ENCODE results near the gene ENHO.
A peak's percentile ranks its signal among the peaks of the same experiment; 100 is the strongest.

ENHO gene

DNA sequence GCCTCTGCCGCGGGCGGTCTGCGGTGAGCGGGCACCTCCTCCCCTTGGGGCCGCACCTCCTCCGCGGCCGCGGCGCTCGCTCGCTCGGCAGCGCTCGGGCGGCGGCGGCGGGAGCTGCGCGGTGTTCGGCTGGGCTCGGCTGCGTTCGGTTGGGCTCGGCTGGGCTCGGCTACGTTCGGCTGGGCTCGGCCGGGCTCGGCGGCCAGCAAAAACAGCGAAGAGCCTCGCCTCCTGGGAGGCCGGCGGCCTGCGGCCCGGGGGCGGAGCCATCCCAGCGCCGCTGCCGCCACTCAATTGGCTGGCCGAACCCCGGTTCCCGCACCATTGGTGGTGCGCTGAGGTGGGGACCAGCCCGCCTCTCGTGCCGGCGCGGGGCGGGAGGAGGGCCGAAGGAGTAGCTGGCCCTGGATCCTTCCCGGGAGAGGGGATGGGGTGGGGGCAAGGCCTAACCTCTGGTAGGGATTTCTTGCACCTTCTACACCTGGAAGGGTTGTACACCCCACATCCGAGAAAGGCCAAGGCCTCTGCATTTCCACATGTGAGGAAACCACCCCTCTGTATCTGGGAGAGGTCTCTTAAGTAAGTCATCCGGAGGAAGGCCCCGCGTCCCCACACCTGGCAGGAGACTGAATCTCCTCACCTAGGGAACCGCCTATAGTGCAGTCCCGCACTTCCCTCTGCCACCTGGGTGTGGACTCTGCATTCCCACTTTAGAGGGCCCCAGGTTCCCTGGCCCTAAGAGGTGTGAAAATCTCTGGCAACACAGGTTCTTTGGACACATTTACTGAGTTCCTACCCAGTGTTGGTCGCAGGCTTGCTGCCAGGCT is at the start of gene ENHO:
Gene ENHO (minus strand): TSS at position 20 of the 827 bp plus-strand sequence. CDS start 1,295 bp downstream, outside the sequence.
- H3K4me3 Mint-ChIP-seq = peak within 1 kb of the TSS; percentile 66
- ATAC-seq (replicated peaks; ENCODE audit: extremely low read depth, poor library complexity, severe bottlenecking) (peak; percentile 92), DNase-seq (ENCODE audit: low spot score in 2 of 2) (peak; percentile 87 to 94)
- H3K27me3 Mint-ChIP-seq = no peaks in the 10 kb centered on the region
- H3K4me1 Mint-ChIP-seq = peaks cover 6% of the 10 kb centered on the region
- no peaks in the 10 kb centered on the region for H3K9me3 Mint-ChIP-seq
- peak within 1 kb of the TSS; percentile 12 for H3K27ac Mint-ChIP-seq (ENCODE audit: low read depth)
- peaks cover 3% of the 10 kb centered on the region for H3K36me3 Mint-ChIP-seq (ENCODE audit: insufficient read depth)

- Mint-ChIP-seq H3K27ac (ENCODE audit: low read depth) (no peak overlapping the region), H3K4me1 (peaks cover under 1% of the 10 kb centered on the region), H3K27me3 (peaks cover 86% of the 10 kb centered on the region), H3K4me3 (no peak overlapping the region), H3K36me3 (ENCODE audit: insufficient read depth) (no peaks in the 10 kb centered on the region), H3K9me3 (no peaks in the 10 kb centered on the region)
- DNase-seq (ENCODE audit: low spot score in 2 of 2) = no peak
- no peak for ATAC-seq (replicated peaks; ENCODE audit: extremely low read depth, poor library complexity, severe bottlenecking)
Measured at GRCh38 chr9:34572092-34572491, 49.3 kb upstream of the ENHO start.

GRCh38 chr9:34571481-34571810 is 48.7 kb upstream of the ENHO start:
- Mint-ChIP-seq H3K27me3 (peaks cover 86% of the 10 kb centered on the region), H3K9me3 (no peaks in the 10 kb centered on the region), H3K27ac (ENCODE audit: low read depth) (no peak overlapping the region), H3K4me3 (no peak overlapping the region), H3K4me1 (no peaks in the 10 kb centered on the region), H3K36me3 (ENCODE audit: insufficient read depth) (no peaks in the 10 kb centered on the region)
- ATAC-seq (replicated peaks; ENCODE audit: extremely low read depth, poor library complexity, severe bottlenecking) (no peak), DNase-seq (ENCODE audit: low spot score in 2 of 2) (no peak)

DNA sequence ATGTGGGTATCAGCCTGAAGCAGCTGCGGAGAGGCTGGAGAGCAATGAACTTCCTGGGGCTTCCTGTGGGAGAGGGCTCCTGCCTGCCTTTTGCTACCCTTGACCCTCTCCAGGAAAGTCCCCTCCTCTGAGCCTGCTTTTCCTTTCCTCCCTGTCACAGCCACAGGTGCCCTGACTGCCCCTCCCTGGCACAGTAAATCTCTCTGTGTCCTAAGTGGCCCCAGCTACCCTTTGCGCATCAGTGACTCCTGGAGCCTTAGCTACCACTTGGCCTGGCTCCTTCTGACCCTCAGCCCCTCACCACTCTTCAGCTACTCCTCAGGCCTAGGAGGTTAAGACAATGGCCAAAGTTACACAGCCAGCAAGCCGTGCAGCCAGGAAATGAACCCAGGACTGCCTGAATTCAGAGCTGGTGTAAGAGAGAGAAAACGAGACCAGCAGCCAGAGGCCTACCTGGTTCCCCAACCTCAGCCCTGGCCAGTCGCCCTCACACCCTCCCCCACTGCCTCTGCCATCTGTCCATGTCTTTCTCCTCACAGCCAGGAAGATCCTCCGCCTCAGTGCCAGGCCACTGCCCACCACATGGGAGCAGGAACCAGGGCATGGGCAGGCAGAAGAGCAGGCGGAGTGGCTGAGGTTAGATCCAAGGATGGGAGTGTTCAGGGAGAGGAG is 48.2 kb upstream of the ENHO start:
- H3K27me3 Mint-ChIP-seq = peaks cover 84% of the 10 kb centered on the region
- no peaks in the 10 kb centered on the region for H3K9me3 Mint-ChIP-seq
- H3K27ac Mint-ChIP-seq (ENCODE audit: low read depth) = no peak overlapping the region
- no peak for ATAC-seq (replicated peaks; ENCODE audit: extremely low read depth, poor library complexity, severe bottlenecking)
- H3K4me3 Mint-ChIP-seq = no peak overlapping the region
- no peaks in the 10 kb centered on the region for H3K36me3 Mint-ChIP-seq (ENCODE audit: insufficient read depth)
- H3K4me1 Mint-ChIP-seq = no peaks in the 10 kb centered on the region
- DNase-seq (ENCODE audit: low spot score in 2 of 2) = no peak

GRCh38 chr9:34570376-34570775 is 47.6 kb upstream of the ENHO start:
- no peak overlapping the region for H3K27ac Mint-ChIP-seq (ENCODE audit: low read depth)
- H3K27me3 Mint-ChIP-seq = peaks cover 84% of the 10 kb centered on the region
- H3K4me1 Mint-ChIP-seq = no peaks in the 10 kb centered on the region
- H3K9me3 Mint-ChIP-seq = no peaks in the 10 kb centered on the region
- H3K36me3 Mint-ChIP-seq (ENCODE audit: insufficient read depth) = no peaks in the 10 kb centered on the region
- no peak overlapping the region for H3K4me3 Mint-ChIP-seq
- ATAC-seq (replicated peaks; ENCODE audit: extremely low read depth, poor library complexity, severe bottlenecking) = no peak
- no peak for DNase-seq (ENCODE audit: low spot score in 2 of 2)

DNA sequence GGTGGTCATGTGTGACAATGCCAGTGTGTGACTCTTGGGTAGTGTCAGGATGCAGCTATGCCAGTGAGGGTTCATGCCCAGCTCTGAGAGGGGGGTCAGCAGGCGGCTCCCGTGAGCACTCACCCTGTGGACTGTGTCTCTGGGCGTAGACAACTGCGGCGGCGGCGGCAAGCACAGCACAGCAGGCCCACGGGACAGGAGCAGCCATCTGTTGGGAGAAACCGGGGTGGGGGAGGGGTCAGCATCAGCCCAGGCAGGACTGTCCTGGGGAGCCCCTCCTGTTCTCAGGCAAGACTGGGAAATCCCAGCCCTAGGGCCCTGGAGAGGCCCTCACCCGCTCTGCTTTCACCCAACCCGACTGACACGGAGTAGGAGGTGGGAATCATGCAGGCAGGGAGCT is 46.0 kb upstream of the ENHO start:
- H3K4me1 Mint-ChIP-seq = no peaks in the 10 kb centered on the region
- DNase-seq (ENCODE audit: low spot score in 2 of 2) = no peak
- H3K9me3 Mint-ChIP-seq = no peaks in the 10 kb centered on the region
- H3K4me3 Mint-ChIP-seq = no peak overlapping the region
- no peak for ATAC-seq (replicated peaks; ENCODE audit: extremely low read depth, poor library complexity, severe bottlenecking)
- peaks cover 84% of the 10 kb centered on the region for H3K27me3 Mint-ChIP-seq
- no peaks in the 10 kb centered on the region for H3K36me3 Mint-ChIP-seq (ENCODE audit: insufficient read depth)
- no peak overlapping the region for H3K27ac Mint-ChIP-seq (ENCODE audit: low read depth)

DNA sequence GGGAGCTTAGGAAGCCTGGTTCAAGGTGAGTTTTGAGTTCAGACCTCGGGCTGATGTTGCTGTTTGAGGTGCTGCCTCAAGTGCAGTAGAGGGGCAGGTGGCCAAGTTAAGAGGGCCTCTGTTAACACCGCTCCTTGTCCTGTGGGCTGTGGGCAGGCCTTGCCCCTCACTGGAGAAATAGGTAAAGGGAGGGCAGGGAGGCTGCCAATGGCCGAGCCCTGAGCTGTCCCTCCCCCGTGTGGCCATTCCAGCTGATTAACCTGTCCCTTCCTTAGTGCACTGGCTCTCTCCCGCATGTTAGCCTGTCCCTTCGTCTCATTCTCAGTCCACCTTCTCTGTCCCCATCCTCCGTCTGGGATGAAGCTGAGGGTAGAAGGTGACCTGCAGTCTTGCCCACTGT is 45.3 kb upstream of the ENHO start:
- H3K27me3 Mint-ChIP-seq = peaks cover 84% of the 10 kb centered on the region

GRCh38 chr9:34566972-34567371 is 44.2 kb upstream of the ENHO start:
- DNase-seq (ENCODE audit: low spot score in 2 of 2) = no peak
- ATAC-seq (replicated peaks; ENCODE audit: extremely low read depth, poor library complexity, severe bottlenecking) = no peak
- H3K4me3 Mint-ChIP-seq = no peak overlapping the region
- peaks cover 89% of the 10 kb centered on the region for H3K27me3 Mint-ChIP-seq
- H3K4me1 Mint-ChIP-seq = no peaks in the 10 kb centered on the region
- H3K36me3 Mint-ChIP-seq (ENCODE audit: insufficient read depth) = no peaks in the 10 kb centered on the region
- H3K27ac Mint-ChIP-seq (ENCODE audit: low read depth) = no peak overlapping the region
- H3K9me3 Mint-ChIP-seq = no peaks in the 10 kb centered on the region

More for the DNA sequence above, 45.3 kb upstream of the ENHO start:
- H3K9me3 Mint-ChIP-seq = no peaks in the 10 kb centered on the region
- no peak for DNase-seq (ENCODE audit: low spot score in 2 of 2)
- H3K4me1 Mint-ChIP-seq = no peaks in the 10 kb centered on the region
- no peak for ATAC-seq (replicated peaks; ENCODE audit: extremely low read depth, poor library complexity, severe bottlenecking)
- H3K36me3 Mint-ChIP-seq (ENCODE audit: insufficient read depth) = no peaks in the 10 kb centered on the region
- no peak overlapping the region for H3K27ac Mint-ChIP-seq (ENCODE audit: low read depth)
- no peak overlapping the region for H3K4me3 Mint-ChIP-seq

GRCh38 chr9:34566322-34566721 is 43.5 kb upstream of the ENHO start:
- Mint-ChIP-seq H3K27me3 (peaks cover 83% of the 10 kb centered on the region), H3K9me3 (no peaks in the 10 kb centered on the region), H3K4me3 (no peak overlapping the region), H3K4me1 (no peaks in the 10 kb centered on the region), H3K36me3 (ENCODE audit: insufficient read depth) (no peaks in the 10 kb centered on the region), H3K27ac (ENCODE audit: low read depth) (no peak overlapping the region)
- ATAC-seq (replicated peaks; ENCODE audit: extremely low read depth, poor library complexity, severe bottlenecking) (no peak), DNase-seq (ENCODE audit: low spot score in 2 of 2) (no peak)

DNA sequence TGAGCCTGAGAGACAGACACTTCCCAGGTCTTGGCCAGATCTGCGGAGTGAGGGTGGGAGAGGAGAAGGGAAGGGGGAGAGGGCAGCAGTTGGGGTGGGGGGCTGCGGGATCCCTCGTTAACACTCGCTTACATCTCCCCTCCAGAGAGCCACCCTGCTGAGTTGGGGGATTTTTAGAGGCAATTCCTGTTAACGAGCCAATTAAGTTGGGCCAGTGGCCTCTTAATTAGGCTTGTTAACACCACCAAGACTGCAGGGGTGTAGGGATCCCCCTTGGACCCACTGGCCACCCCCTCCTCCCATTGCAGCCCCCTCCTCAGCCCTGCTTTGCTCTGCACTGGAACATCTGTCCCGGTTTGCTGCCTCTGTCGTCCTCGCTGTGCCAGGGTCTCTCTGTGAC is 43.1 kb upstream of the ENHO start:
- Mint-ChIP-seq H3K27me3 (peaks cover 78% of the 10 kb centered on the region), H3K9me3 (no peaks in the 10 kb centered on the region), H3K36me3 (ENCODE audit: insufficient read depth) (no peaks in the 10 kb centered on the region), H3K27ac (ENCODE audit: low read depth) (no peak overlapping the region), H3K4me3 (no peak overlapping the region), H3K4me1 (no peaks in the 10 kb centered on the region)
- no peak for ATAC-seq (replicated peaks; ENCODE audit: extremely low read depth, poor library complexity, severe bottlenecking)
- DNase-seq (ENCODE audit: low spot score in 2 of 2) = no peak

- DNase-seq (ENCODE audit: low spot score in 2 of 2) (no peak), ATAC-seq (replicated peaks; ENCODE audit: extremely low read depth, poor library complexity, severe bottlenecking) (no peak)
- H3K36me3 Mint-ChIP-seq (ENCODE audit: insufficient read depth) = no peaks in the 10 kb centered on the region
- peaks cover 76% of the 10 kb centered on the region for H3K27me3 Mint-ChIP-seq
- H3K4me3 Mint-ChIP-seq = no peak overlapping the region
- no peaks in the 10 kb centered on the region for H3K9me3 Mint-ChIP-seq
- no peak overlapping the region for H3K27ac Mint-ChIP-seq (ENCODE audit: low read depth)
- no peaks in the 10 kb centered on the region for H3K4me1 Mint-ChIP-seq
Measured at GRCh38 chr9:34564617-34565016, 41.8 kb upstream of the ENHO start.

GRCh38 chr9:34563262-34563661 is 40.5 kb upstream of the ENHO start:
- DNase-seq (ENCODE audit: low spot score in 2 of 2) = no peak
- Mint-ChIP-seq H3K27ac (ENCODE audit: low read depth) (no peak overlapping the region), H3K4me3 (no peak overlapping the region), H3K27me3 (peaks cover 81% of the 10 kb centered on the region), H3K4me1 (no peaks in the 10 kb centered on the region), H3K9me3 (no peaks in the 10 kb centered on the region), H3K36me3 (ENCODE audit: insufficient read depth) (no peaks in the 10 kb centered on the region)
- ATAC-seq (replicated peaks; ENCODE audit: extremely low read depth, poor library complexity, severe bottlenecking) = no peak

DNA sequence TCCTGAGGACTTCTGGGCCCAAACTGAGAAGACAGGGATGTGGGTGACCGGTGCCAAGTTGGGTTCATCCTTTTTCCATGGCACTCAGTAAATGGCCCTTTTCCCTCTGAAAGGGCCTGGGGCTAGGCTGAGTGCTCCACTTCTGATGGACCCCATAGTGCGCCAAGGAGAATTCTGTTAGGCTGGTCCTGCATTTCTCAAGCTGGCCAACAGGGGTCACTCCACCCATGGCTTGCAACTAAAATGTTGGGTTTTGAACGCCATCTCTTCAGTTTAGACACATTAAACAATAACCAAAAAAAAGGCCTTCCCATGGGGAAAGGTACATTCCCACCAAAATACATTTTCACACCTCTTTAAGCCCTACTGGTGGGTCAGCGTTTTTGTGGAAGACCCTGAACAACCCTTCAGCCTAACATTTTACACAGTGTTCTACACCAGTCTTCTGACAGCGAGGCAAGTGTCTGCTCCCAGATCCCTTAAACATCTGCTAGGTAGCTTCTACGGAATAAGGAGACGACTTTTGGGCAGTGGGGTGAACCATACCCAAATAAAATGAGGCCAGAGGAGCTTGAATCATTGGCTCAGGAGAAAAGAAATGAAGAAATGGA is 39.5 kb upstream of the ENHO start:
- peaks cover 81% of the 10 kb centered on the region for H3K27me3 Mint-ChIP-seq
- no peaks in the 10 kb centered on the region for H3K4me1 Mint-ChIP-seq
- no peaks in the 10 kb centered on the region for H3K9me3 Mint-ChIP-seq
- DNase-seq (ENCODE audit: low spot score in 2 of 2) (no peak), ATAC-seq (replicated peaks; ENCODE audit: extremely low read depth, poor library complexity, severe bottlenecking) (no peak)
- H3K4me3 Mint-ChIP-seq = no peak overlapping the region
- no peak overlapping the region for H3K27ac Mint-ChIP-seq (ENCODE audit: low read depth)
- H3K36me3 Mint-ChIP-seq (ENCODE audit: insufficient read depth) = no peaks in the 10 kb centered on the region
